H1 (cell line): Measurements from ENCODE around the gene CHD6. TPM values are rescaled to one million over a fixed set of nuclear protein-coding genes. Genes with fewer than 3 reads are reported as not detected.

Experiments used
- CTCF ChIA-PET: fragments of 300-600 bp; sonication (Branson Sonifier 250); formaldehyde crosslinking; loops from one replicate; lab custom pipeline; 2021; ENCODE audit not compliant: partially characterized antibody; lab: Charles Lee
- POLR2A ChIA-PET: fragments of 300-600 bp; sonication (Branson Sonifier 250); formaldehyde crosslinking; loops from one replicate; lab custom pipeline; 2021; ENCODE audit warnings: inconsistent platforms; ENCODE audit not compliant: partially characterized antibody; lab: Charles Lee
- DNase-seq, 2 experiments: peaks; one replicate each; pipeline versions ENCODE4 v3.0.0 to v3.0.0-alpha.2; 2010 to 2022; ENCODE audit warnings: low spot score in 2 of 2, low read depth in 1 of 2, mixed read lengths in 1 of 2
- FAIRE-seq: peaks from 2 replicates; lab custom pipeline; 2011; peaks lifted over from hg19 to GRCh38; lab: Jason Lieb, UNC
- H2AFZ ChIP-seq: 2 replicates; pipeline ENCODE4 v1.8.1; 2012; ENCODE audit warnings: low read length, inconsistent platforms
- H2AK5ac ChIP-seq: 2 replicates; pipeline ENCODE4 v1.6.1; 2013; ENCODE audit warnings: low read depth, low read length
- H2BK120ac ChIP-seq: replicated peaks from 2 replicates; pipeline ENCODE3; 2013; ENCODE audit warnings: low read depth, low read length, inconsistent platforms
- H2BK12ac ChIP-seq: 2 replicates; pipeline ENCODE4 v1.6.1; 2013; ENCODE audit warnings: low read depth, low read length
- H2BK15ac ChIP-seq: 2 replicates; pipeline ENCODE4 v1.6.1; 2013; ENCODE audit warnings: low read length
- H2BK20ac ChIP-seq: 2 replicates; pipeline ENCODE4 v1.6.1; 2013; ENCODE audit warnings: low read length
- H2BK5ac ChIP-seq: 2 replicates; pipeline ENCODE4 v1.6.1; 2013; ENCODE audit warnings: low read depth, low read length
- H3K14ac ChIP-seq: 2 replicates; pipeline ENCODE4 v1.6.1; 2013; ENCODE audit warnings: inconsistent platforms; ENCODE audit not compliant: insufficient read length
- H3K18ac ChIP-seq: 2 replicates; pipeline ENCODE4 v1.6.1; 2013; ENCODE audit warnings: low read length; ENCODE audit errors: extremely low read depth
- H3K23ac ChIP-seq: 2 replicates; pipeline ENCODE4 v1.6.1; 2013; ENCODE audit warnings: inconsistent platforms; ENCODE audit not compliant: insufficient read length
- H3K23me2 ChIP-seq: 2 replicates; pipeline ENCODE4 v1.6.1; 2013; ENCODE audit warnings: low read depth, low read length
- H3K27ac ChIP-seq: 2 replicates; pipeline ENCODE4 v1.6.1; 2011; ENCODE audit warnings: low read depth, low read length, inconsistent platforms
- H3K27me3 ChIP-seq, 4 experiments: replicated peaks in 1 of 4; 1 replicate in 1 of 4; 2 replicates in 3 of 4; pipeline versions ENCODE4 v1.6.1 to v1.8.1; 2011 to 2013; ENCODE audit warnings: low read length in 3 of 4, mild to moderate bottlenecking in 3 of 4, inconsistent platforms in 2 of 4, mixed read lengths in 2 of 4, moderate library complexity in 1 of 4; ENCODE audit not compliant: control insufficient read depth in 3 of 4, insufficient read depth in 3 of 4; ENCODE audit errors: extremely low read depth in 1 of 4
- H3K36me3 ChIP-seq, 4 experiments: 2 replicates each; pipeline versions ENCODE4 v1.6.1 to v1.8.1; 2011 to 2013; ENCODE audit warnings: mild to moderate bottlenecking in 4 of 4, low read length in 3 of 4, moderate library complexity in 2 of 4, control low read depth in 1 of 4, inconsistent platforms in 1 of 4; ENCODE audit not compliant: insufficient read depth in 4 of 4, control insufficient read depth in 2 of 4
- H3K4ac ChIP-seq: replicated peaks from 2 replicates; pipeline ENCODE3; 2013; ENCODE audit warnings: low read length, low read depth, mixed read lengths, inconsistent platforms; ENCODE audit not compliant: insufficient read length
- H3K4me1 ChIP-seq, 4 experiments: replicated peaks in 1 of 4; 1 replicate in 1 of 4; 2 replicates in 3 of 4; pipeline versions ENCODE4 v1.6.1 to v1.8.1; 2011 to 2013; ENCODE audit warnings: low read length in 3 of 4, inconsistent platforms in 2 of 4, mixed read lengths in 1 of 4; ENCODE audit not compliant: insufficient read depth in 4 of 4, control insufficient read depth in 3 of 4
- H3K4me2 ChIP-seq, 2 experiments: 2 replicates each; pipeline versions ENCODE4 v1.6.1 to v1.8.1; 2011 to 2013; ENCODE audit warnings: low read depth in 2 of 2, low read length in 2 of 2, control low read depth in 1 of 2, inconsistent platforms in 1 of 2, mild to moderate bottlenecking in 1 of 2; ENCODE audit not compliant: insufficient read depth in 1 of 2
- H3K4me3 ChIP-seq, 4 experiments: fragments of 200-600, 300-600 bp in 1 of 4; sonication (generic), shearing (Covaris generic), sonication (Bioruptor Twin) in 1 of 4; 2 replicates each; pipeline versions ENCODE4 v1.5.1 to v1.8.1; 2011 to 2016; ENCODE audit warnings: low read length in 4 of 4, low read depth in 3 of 4, control low read depth in 2 of 4, inconsistent platforms in 2 of 4, mild to moderate bottlenecking in 2 of 4, mixed read lengths in 1 of 4, moderate library complexity in 1 of 4; ENCODE audit not compliant: insufficient read depth in 2 of 4; ENCODE audit errors: extremely low read depth in 1 of 4
- H3K56ac ChIP-seq: replicated peaks from 2 replicates; pipeline ENCODE3; 2013; ENCODE audit warnings: low read depth, mild to moderate bottlenecking, mixed read lengths, low read length, inconsistent platforms; ENCODE audit not compliant: insufficient read length
- H3K79me1 ChIP-seq: 2 replicates; pipeline ENCODE4 v1.6.1; 2013; ENCODE audit warnings: low read depth, low read length, control low read depth
- H3K79me2 ChIP-seq, 2 experiments: 2 replicates each; pipeline versions ENCODE4 v1.6.1 to v1.8.1; 2012 to 2013; ENCODE audit warnings: low read length in 2 of 2, mild to moderate bottlenecking in 2 of 2, inconsistent platforms in 1 of 2; ENCODE audit not compliant: insufficient read depth in 2 of 2, control insufficient read depth in 1 of 2
- H3K9ac ChIP-seq, 4 experiments: replicated peaks in 1 of 4; 1 replicate in 1 of 4; 2 replicates in 3 of 4; pipeline versions ENCODE4 v1.6.1 to v1.8.1; 2011 to 2013; ENCODE audit warnings: low read depth in 3 of 4, low read length in 3 of 4, control low read depth in 2 of 4, mild to moderate bottlenecking in 2 of 4, moderate library complexity in 2 of 4, inconsistent platforms in 1 of 4; ENCODE audit errors: extremely low read depth in 1 of 4
- H3K9me3 ChIP-seq, 2 experiments: 2 replicates each; pipeline versions ENCODE4 v1.6.1 to v1.8.1; 2012 to 2013; ENCODE audit warnings: mild to moderate bottlenecking in 2 of 2, moderate library complexity in 2 of 2, control low read depth in 1 of 2, inconsistent platforms in 1 of 2, low read depth in 1 of 2, low read length in 1 of 2, mixed read lengths in 1 of 2; ENCODE audit not compliant: insufficient read depth in 2 of 2
- H4K20me1 ChIP-seq, 2 experiments: replicated peaks in 1 of 2; 2 replicates each; pipeline versions ENCODE3 to v1.8.1; 2011 to 2013; ENCODE audit warnings: inconsistent platforms in 2 of 2, low read length in 2 of 2, mild to moderate bottlenecking in 1 of 2; ENCODE audit not compliant: insufficient read depth in 2 of 2, control insufficient read depth in 1 of 2
- H4K5ac ChIP-seq: 2 replicates; pipeline ENCODE4 v1.6.1; 2013; ENCODE audit warnings: low read length, low read depth, mixed read lengths, inconsistent platforms; ENCODE audit not compliant: insufficient read length
- H4K8ac ChIP-seq: 2 replicates; pipeline ENCODE4 v1.8.0; 2013; ENCODE audit warnings: mild to moderate bottlenecking, moderate library complexity, low read length, inconsistent platforms; ENCODE audit not compliant: insufficient read depth; ENCODE audit errors: extremely low read depth
- H4K91ac ChIP-seq: replicated peaks from 2 replicates; pipeline ENCODE3; 2013; ENCODE audit warnings: low read length, mixed read lengths, inconsistent platforms; ENCODE audit not compliant: insufficient read length
- BACH1 ChIP-seq: IDR thresholded peaks from 2 replicates; pipeline ENCODE4 v1.6.1; 2012; ENCODE audit warnings: low read length, improper control_type of control experiment
- CBX5 ChIP-seq: fragments of 300-800, 300-1000 bp; sonication (generic); IDR thresholded peaks from 2 replicates; pipeline ENCODE4 v1.7.1; 2016; ENCODE audit warnings: antibody characterized with exemption, low read length, low read depth
- CTCF ChIP-seq, 3 experiments: IDR thresholded peaks; 1 replicate in 2 of 3; 2 replicates in 1 of 3; pipeline versions ENCODE4 v1.5.1 to v1.6.1; 2011; ENCODE audit warnings: low read length in 3 of 3, mild to moderate bottlenecking in 3 of 3, inconsistent platforms in 2 of 3, low read depth in 1 of 3, moderate library complexity in 1 of 3; ENCODE audit not compliant: insufficient read depth in 1 of 3; ENCODE audit errors: control extremely low read depth in 1 of 3
- E2F6 ChIP-seq: IDR thresholded peaks from 2 replicates; pipeline ENCODE4 v1.6.1; 2012; ENCODE audit warnings: inconsistent platforms
- EGR1 ChIP-seq: IDR thresholded peaks from 2 replicates; pipeline ENCODE4 v1.6.1; 2011; ENCODE audit warnings: low read depth, low read length, borderline replicate concordance
- GABPA ChIP-seq: IDR thresholded peaks from 2 replicates; pipeline ENCODE4 v1.6.1; 2011; ENCODE audit warnings: mild to moderate bottlenecking, low read length, moderate library complexity, borderline replicate concordance; ENCODE audit not compliant: insufficient read depth
- RNF2 ChIP-seq: fragments of 200-900, 300-1000 bp; sonication (generic); IDR thresholded peaks from 2 replicates; pipeline ENCODE4 v1.7.1; 2016; ENCODE audit warnings: borderline replicate concordance, low read depth, mild to moderate bottlenecking, antibody characterized with exemption, low read length; ENCODE audit not compliant: poor library complexity, severe bottlenecking; ENCODE audit errors: missing control alignments
- SIX5 ChIP-seq: IDR thresholded peaks from 2 replicates; pipeline ENCODE4 v1.6.1; 2011; ENCODE audit warnings: mild to moderate bottlenecking, low read depth, low read length
- SP2 ChIP-seq: IDR thresholded peaks from 2 replicates; pipeline ENCODE4 v1.6.1; 2012; ENCODE audit warnings: mild to moderate bottlenecking, low read length, inconsistent platforms
- ZNF274 ChIP-seq: IDR thresholded peaks from 2 replicates; pipeline ENCODE4 v1.7.0; 2012; ENCODE audit warnings: low read length, borderline replicate concordance; ENCODE audit errors: extremely low read depth
- WGBS, 2 experiments: shearing (Covaris generic) in 1 of 2; methylation state at CpG; one replicate each; pipeline versions ENCODE4 v1.1.6 to v1.1.7; 2013 to 2015; ENCODE audit warnings: low lambda C conversion rate in 2 of 2, mixed read lengths in 2 of 2, inconsistent platforms in 1 of 2, low coverage in 1 of 2, missing lambda C conversion rate in 1 of 2; ENCODE audit not compliant: insufficient replicate concordance in 2 of 2, insufficient coverage in 1 of 2, insufficient read length in 1 of 2; ENCODE audit errors: extremely low coverage in 1 of 2, missing lambda C conversion rate in 1 of 2; 5-methylcytosine and 5-hydroxymethylcytosine counted together
- polyA plus RNA-seq, 7 experiments: library from polyadenylated mRNA; depleted of rRNA in 3 of 7; stranded (reverse) in 5 of 7; unstranded in 2 of 7; fragments of >200 nt in 5 of 7; fragments of 200-250 nt in 2 of 7; gene quantifications; 1 replicate in 5 of 7; 2 replicates in 1 of 7; 4 replicates in 1 of 7; pipeline versions ENCODE4 v1.2.1 to v1.2.3, GENCODE V29; 2011 to 2013; ENCODE audit warnings: missing spikeins in 2 of 7, mixed read lengths in 2 of 7
- total RNA-seq: library from RNA; stranded (reverse); fragmentation: NEBNext Ultra II Directional; extraction: Animal tissue kit (Norgen Biotek cat#: 25700); gene quantifications from 2 replicates; pipeline ENCODE4 v1.2.1, GENCODE V29; 2021

The CHD6 gene
- total and polyA plus RNA-seq, 2 of the 8 experiments (the other 6 are each of a cell fraction or from before 2014, with no cell fraction given), result 11.1 to 62.9 TPM

- H3K4me2 ChIP-seq, result no peak overlapping the region
- no peaks in the 10 kb centered on the region for H3K9me3 ChIP-seq
- 94% methylated on average over 1 of the region's 1 CpG; no CpG with 5 or more reads in 1 of the 2 experiments for WGBS, 2 experiments
- H4K8ac ChIP-seq, result no peak overlapping the region
- no peaks in the 10 kb centered on the region; the same call in 1 of the 2 replicates for H3K23me2 ChIP-seq
- H3K4me3 ChIP-seq, result no peak overlapping the region
- H2BK120ac ChIP-seq, result no peak overlapping the region
- H2BK5ac ChIP-seq, result no peak overlapping the region
- FAIRE-seq (no peak), DNase-seq (no peak)
- no peak overlapping the region for H3K27ac ChIP-seq
- peaks cover 0 to 4% (median 3%) of the 10 kb centered on the region in 4 experiments; a peak in 4 of 7 replicates for H3K4me1 ChIP-seq
- H3K14ac ChIP-seq, result no peak overlapping the region
- no peaks in the 10 kb centered on the region; the same call in 1 of the 2 replicates for H3K79me1 ChIP-seq
- H3K56ac ChIP-seq, result no peak overlapping the region
- no peaks in the 10 kb centered on the region for H3K27me3 ChIP-seq
- no peak overlapping the region for H2AK5ac ChIP-seq
- no peak overlapping the region for H3K23ac ChIP-seq
- no peaks in the 10 kb centered on the region for H3K36me3 ChIP-seq
- H2BK20ac ChIP-seq, result no peak overlapping the region
- H3K9ac ChIP-seq, result no peak overlapping the region
- ChIA-PET CTCF (interaction anchor here (0.6 to 2.4 kb wide), 4 partner anchors 10 to 112 kb away, joined by 3 to 6 read pairs (median 3); no protein-coding TSS in a partner anchor), POLR2A (no interaction called here)
- H2AFZ ChIP-seq, result no peak overlapping the region
- no peak overlapping the region for H2BK12ac ChIP-seq
- peaks cover 2 to 3% of the 10 kb centered on the region in 2 experiments for H4K20me1 ChIP-seq
- no peak overlapping the region for H3K4ac ChIP-seq
- no peak overlapping the region for H3K18ac ChIP-seq
- H2BK15ac ChIP-seq, result no peak overlapping the region
- peaks cover 11 to 12% of the 10 kb centered on the region in 2 experiments for H3K79me2 ChIP-seq
- H4K91ac ChIP-seq, result no peak overlapping the region
- no peak overlapping the region for H4K5ac ChIP-seq
- TF ChIP-seq GABPA, result no peak
- no peak for TF ChIP-seq ZNF274
- TF ChIP-seq CBX5, result no peak
- no peak for TF ChIP-seq CTCF (IDR thresholded peaks at IDR 0.05; ENCODE audit: control extremely low read depth in 1 of 3, insufficient read depth in 1 of 3, low read depth in 1 of 3, low read length in 3 of 3)
- TF ChIP-seq SIX5, result no peak
- TF ChIP-seq E2F6, result no peak
- TF ChIP-seq BACH1, result no peak
- TF ChIP-seq RNF2, result no peak
- TF ChIP-seq EGR1, result no peak
- TF ChIP-seq SP2, result no peak
Measured at GRCh38 chr20:41621421-41621820, 3.2 kb upstream of the CHD6 start.
